SU-DHL-6 (cell line): Measurements from ENCODE around the gene COL27A1.

ENCODE experiments used
- H2AFZ ChIP-seq: fragments of 200-600 bp; sonication (generic); 2 replicates; pipeline ENCODE4 v1.6.1; 2014; ENCODE audit warnings: low read depth, mild to moderate bottlenecking, moderate library complexity, mixed read lengths, antibody characterized with exemption, low read length; ENCODE audit not compliant: severe bottlenecking
- H3F3A ChIP-seq: fragments of 200-600 bp; shearing (Covaris generic); 2 replicates; pipeline ENCODE4 v1.6.0; 2016; ENCODE audit warnings: antibody characterized with exemption, mild to moderate bottlenecking; ENCODE audit not compliant: insufficient read depth
- H3K27ac ChIP-seq: fragments of 200-600 bp; sonication (generic); 2 replicates; pipeline ENCODE4 v1.5.1; 2016; ENCODE audit warnings: low read depth, mild to moderate bottlenecking, low read length, moderate library complexity, mixed read lengths
- H3K27me3 ChIP-seq: fragments of 200-600 bp; sonication (generic), shearing (Covaris generic); 2 replicates; pipeline ENCODE4 v1.6.0; 2014; ENCODE audit warnings: mild to moderate bottlenecking, low read length
- H3K36me3 ChIP-seq: fragments of 200-600 bp; sonication (generic); 2 replicates; pipeline ENCODE4 v1.6.1; 2014; ENCODE audit warnings: mild to moderate bottlenecking, low read length, mixed read lengths
- H3K4me2 ChIP-seq: fragments of 300-600, 200-600 bp; shearing (Covaris generic), sonication (generic); 2 replicates; pipeline ENCODE4 v1.6.0; 2014; ENCODE audit warnings: low read length, low read depth, mild to moderate bottlenecking; ENCODE audit not compliant: poor library complexity, severe bottlenecking
- H3K4me3 ChIP-seq: fragments of 200-600 bp; sonication (generic); 2 replicates; pipeline ENCODE4 v1.5.1; 2014; ENCODE audit warnings: antibody characterized with exemption, low read length, mild to moderate bottlenecking, mixed read lengths; ENCODE audit not compliant: insufficient read depth, poor library complexity, severe bottlenecking
- H3K79me2 ChIP-seq: fragments of 200-600 bp; sonication (generic); 2 replicates; pipeline ENCODE4 v1.6.1; 2014; ENCODE audit warnings: mild to moderate bottlenecking, low read length, moderate library complexity; ENCODE audit not compliant: insufficient read depth
- H3K9ac ChIP-seq: fragments of 200-600 bp; sonication (generic); 2 replicates; pipeline ENCODE4 v1.7.0; 2014; ENCODE audit warnings: mild to moderate bottlenecking, low read length
- H3K9me2 ChIP-seq: fragments of 200-600 bp; sonication (generic); replicated peaks from 2 replicates; pipeline ENCODE4 v1.6.1; 2014; ENCODE audit warnings: low read length; ENCODE audit not compliant: insufficient read depth
- H3K9me3 ChIP-seq: fragments of 200-600 bp; sonication (generic); 2 replicates; pipeline ENCODE4 v1.6.1; 2014; ENCODE audit warnings: low read length, mixed read lengths; ENCODE audit not compliant: insufficient read depth
- H4K20me1 ChIP-seq: fragments of 200-600 bp; sonication (generic); 2 replicates; pipeline ENCODE4 v1.6.1; 2014; ENCODE audit warnings: low read depth, mild to moderate bottlenecking, antibody characterized with exemption, low read length, moderate library complexity, mixed read lengths
- CTCF ChIP-seq: fragments of 200-600 bp; sonication (generic); IDR thresholded peaks from one replicate; pipeline ENCODE4 v1.5.1; 2017; ENCODE audit warnings: antibody characterized with exemption, mild to moderate bottlenecking, low read length, moderate library complexity; ENCODE audit not compliant: insufficient read depth, poor library complexity, severe bottlenecking
- EZH2phosphoT487 ChIP-seq: fragments of 200-600 bp; sonication (generic), shearing (Covaris generic); conservative IDR thresholded peaks from 2 replicates; pipeline ENCODE4 v1.6.1; 2018; ENCODE audit warnings: mild to moderate bottlenecking, antibody characterized with exemption, low read length, moderate library complexity, mixed read lengths

The COL27A1 gene

GRCh38 chr9:114345493-114346065, 190.2 kb downstream of the COL27A1 start:
- H3K9me3 ChIP-seq: no peaks in the 10 kb centered on the region
- no peak overlapping the region for H3K4me3 ChIP-seq
- TF ChIP-seq EZH2phosphoT487: no peak
- no peak for TF ChIP-seq CTCF
- H2AFZ ChIP-seq: no peak overlapping the region
- H3K79me2 ChIP-seq: no peaks in the 10 kb centered on the region
- no peak overlapping the region for H3K4me2 ChIP-seq
- no peaks in the 10 kb centered on the region for H4K20me1 ChIP-seq
- no peak overlapping the region for H3K27ac ChIP-seq
- no peak overlapping the region for H3K9ac ChIP-seq
- peaks cover 37% of the 10 kb centered on the region for H3K36me3 ChIP-seq
- 0 out of 2 replicates have a peak, but pooled peaks cover 8% of the 10 kb centered on the region for H3F3A ChIP-seq
- H3K9me2 ChIP-seq: no peaks in the 10 kb centered on the region
- no peaks in the 10 kb centered on the region for H3K27me3 ChIP-seq

- Histone ChIP-seq H3K27me3 (no peaks in the 10 kb centered on the region), H3K9ac (no peak overlapping the region), H3F3A (0 out of 2 replicates have a peak, but pooled peaks cover 3% of the 10 kb centered on the region), H3K9me3 (no peaks in the 10 kb centered on the region), H4K20me1 (no peaks in the 10 kb centered on the region), H3K79me2 (no peaks in the 10 kb centered on the region), H3K4me2 (no peak overlapping the region), H3K9me2 (no peaks in the 10 kb centered on the region), H3K27ac (no peak overlapping the region), H3K36me3 (peaks cover 32% of the 10 kb centered on the region), H2AFZ (no peak overlapping the region), H3K4me3 (no peak overlapping the region)
- TF ChIP-seq EZH2phosphoT487: no peak
- TF ChIP-seq CTCF: no peak
Measured at GRCh38 chr9:114346146-114346545, 190.8 kb downstream of the COL27A1 start.

GRCh38 chr9:114347675-114348074, 192.3 kb downstream of the COL27A1 start:
- H2AFZ ChIP-seq: no peak overlapping the region

More at GRCh38 chr9:114347675-114348074, 192.3 kb downstream of the COL27A1 start:
- Histone ChIP-seq H3K36me3 (peaks cover 35% of the 10 kb centered on the region), H4K20me1 (no peaks in the 10 kb centered on the region), H3K79me2 (no peaks in the 10 kb centered on the region), H3K4me2 (no peak overlapping the region), H3K4me3 (no peak overlapping the region), H3F3A (no peaks in the 10 kb centered on the region), H3K9ac (no peak overlapping the region), H3K27me3 (no peaks in the 10 kb centered on the region), H3K9me3 (no peaks in the 10 kb centered on the region), H3K9me2 (no peaks in the 10 kb centered on the region), H3K27ac (no peak overlapping the region)
- TF ChIP-seq EZH2phosphoT487: no peak
- no peak for TF ChIP-seq CTCF
